ENCODE data around the gene UTF1. TPM values are rescaled to one million over a fixed set of nuclear protein-coding genes. Genes with fewer than 3 reads are reported as not detected.

UTF1 gene
- total RNA-seq, 1 donor from 2014 or later, result not detected

DNA sequence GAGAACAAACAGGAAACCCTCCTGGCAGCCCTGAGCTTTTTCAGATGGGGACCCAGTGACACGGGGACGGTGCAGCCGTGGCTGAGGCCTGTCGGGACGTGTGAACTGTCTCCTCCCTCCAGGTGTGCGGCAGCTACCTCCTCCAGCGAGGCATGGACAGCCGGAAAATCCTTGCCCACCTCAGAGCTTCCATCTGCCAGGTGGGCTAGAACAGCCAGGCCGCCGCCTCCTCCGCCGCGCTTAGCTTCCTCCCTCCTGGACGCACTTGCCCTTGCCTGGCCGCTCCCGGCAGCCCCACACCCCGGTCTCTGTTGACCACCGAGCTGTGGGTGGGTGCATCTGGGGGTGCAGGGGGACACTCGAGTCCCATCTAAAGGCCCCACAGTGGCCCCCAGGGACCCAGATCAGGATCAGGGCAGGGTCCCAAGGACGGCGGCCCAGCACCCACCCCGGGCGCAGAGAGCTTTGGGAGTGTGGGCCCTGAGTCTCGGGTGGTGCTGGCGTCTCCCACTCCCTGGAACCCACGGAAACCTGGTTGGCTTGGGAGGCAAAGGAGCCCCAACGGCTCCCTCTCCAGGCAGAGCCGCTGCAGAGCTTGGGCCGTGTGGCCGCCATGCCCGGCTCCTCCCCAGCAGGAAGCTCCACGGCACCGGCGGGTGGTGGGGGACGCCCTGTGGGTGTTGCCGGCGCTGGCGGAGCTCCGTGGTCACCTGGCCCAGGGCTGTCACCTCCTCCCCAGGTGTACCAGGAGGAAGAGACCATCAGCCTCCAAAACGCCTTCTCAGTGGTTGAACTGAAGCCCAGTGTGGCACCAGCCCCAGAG is 32.9 kb upstream of the UTF1 start:
- no peak for DNase-seq

DNA sequence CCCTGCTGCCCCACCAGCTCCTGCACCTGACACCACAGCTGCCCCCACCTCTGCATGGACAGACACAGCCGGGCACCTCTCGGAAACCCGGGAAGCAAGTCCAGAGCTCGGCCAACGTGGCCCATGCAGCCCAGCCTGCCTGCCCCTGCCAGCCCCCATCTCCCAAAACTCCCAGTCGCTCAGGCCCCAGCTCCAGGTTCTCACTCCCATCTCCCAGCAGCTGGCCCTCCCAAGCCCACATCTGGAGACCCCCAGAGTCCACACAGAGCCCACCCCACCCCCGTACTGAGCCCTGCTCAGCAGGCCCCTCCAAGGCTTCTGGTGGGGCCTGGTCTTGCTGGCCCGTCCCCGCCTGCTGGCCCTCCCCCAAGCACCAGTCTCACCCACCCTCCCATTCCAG is 32.2 kb upstream of the UTF1 start:
- DNase-seq, result no peak

DNA sequence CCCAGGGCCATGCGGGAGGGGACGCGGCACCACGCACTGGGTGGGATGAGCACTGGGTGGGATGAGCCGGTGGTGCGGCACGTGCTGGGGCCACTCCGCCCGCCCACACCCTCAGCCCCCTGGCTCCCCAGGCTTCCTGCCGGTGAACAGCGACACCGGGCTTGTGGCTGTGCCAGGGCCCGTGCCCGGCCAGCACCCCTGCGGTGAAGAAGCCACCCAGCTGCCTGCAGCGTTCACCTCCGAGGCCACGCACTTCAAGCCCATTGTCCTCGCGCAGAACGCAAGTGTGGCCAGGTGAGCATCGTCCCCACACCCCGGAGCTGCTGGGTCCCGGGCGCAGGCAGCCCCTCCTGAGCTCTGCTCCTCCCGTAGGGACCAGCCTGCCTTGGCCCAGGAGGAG is 31.8 kb upstream of the UTF1 start:
- DNase-seq, result no peak

DNA sequence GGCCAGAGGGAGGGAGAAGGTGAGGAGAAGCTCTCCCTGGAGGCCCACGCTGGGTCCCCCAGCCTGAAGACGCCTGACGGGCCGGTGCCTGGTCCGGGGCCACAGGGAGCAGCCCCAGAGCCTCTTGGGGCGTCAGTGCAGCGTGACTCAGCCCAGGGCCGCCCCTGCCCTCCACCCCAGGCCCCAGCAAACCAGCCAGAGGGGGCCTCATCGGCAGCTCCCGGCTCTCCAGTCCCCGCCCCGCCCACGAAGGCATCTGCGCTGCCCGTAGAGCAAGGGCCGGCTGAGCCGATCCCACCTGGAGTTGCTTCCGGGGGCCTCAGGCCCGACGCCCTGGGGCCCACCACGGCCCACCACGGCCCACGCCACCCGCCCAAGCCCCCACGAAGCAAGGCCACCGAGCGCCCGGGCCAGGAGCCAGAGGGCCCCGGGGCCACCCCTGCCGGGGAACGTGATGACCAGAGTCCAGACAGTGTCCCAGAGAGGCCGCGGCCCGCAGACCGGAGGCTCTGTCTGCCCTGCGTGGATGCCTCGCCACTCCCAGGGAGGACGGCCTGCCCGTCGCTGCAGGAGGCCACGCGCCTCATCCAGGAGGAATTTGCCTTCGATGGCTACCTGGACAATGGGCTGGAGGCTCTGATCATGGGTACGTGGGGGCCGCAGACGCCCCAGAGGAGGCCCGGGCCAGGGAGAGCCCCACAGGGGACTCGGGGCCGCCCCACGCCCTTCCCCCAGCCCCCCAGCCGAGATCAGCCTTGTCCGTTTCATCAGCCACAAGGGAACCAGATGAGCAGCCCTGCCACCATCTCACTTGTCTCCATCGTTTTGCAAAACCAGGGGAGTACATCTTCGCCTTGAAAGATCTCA is 31.2 kb upstream of the UTF1 start:
- no peak for DNase-seq

DNA sequence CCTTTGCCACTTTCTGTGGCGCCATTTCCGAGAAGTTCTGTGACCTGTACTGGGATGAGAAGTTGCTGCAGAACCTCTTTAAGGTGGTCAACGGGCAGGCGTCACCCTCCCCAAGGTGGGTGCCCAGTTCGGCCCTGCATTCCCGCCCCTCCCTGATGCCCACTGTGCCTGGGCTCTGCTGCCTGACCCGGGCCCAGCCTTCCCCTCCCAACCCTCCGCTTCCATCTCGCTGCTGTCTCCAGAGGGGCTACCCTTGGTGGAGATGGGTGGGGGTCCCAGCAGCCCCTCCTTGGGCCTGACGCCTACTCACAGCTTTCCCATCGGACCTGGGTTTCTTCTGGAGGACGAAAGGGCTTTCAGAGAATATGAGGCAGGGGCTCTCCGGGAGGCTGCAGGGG is 30.5 kb upstream of the UTF1 start:
- DNase-seq, result no peak

- DNase-seq, result no peak
Observed at GRCh38 chr10:133199992-133200611, 29.9 kb upstream of the UTF1 start.

DNA sequence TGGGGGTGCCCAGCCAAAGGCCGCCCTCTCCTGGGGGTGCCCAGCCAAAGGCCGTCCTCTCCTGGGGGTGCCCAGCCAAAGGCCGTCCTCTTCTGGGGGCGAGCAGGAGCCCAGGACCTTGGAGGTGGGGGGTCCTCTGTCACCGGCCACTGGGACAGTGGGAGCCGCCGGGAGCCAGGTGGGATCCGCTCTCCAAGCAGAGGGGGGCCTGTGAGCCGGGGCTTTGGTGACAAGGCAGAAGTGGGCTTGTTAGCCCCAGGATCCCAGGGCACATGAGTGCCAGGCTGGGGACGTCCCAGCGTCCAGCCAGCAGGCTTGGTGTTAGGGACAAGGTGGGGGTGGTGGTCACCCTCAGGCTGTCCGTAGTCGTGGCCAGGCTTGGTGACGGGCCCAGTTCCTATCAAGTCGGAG is 29.4 kb upstream of the UTF1 start:
- DNase-seq, result no peak

GRCh38 chr10:133201151-133201947 is 28.7 kb upstream of the UTF1 start:
- no peak for DNase-seq

- no peak for DNase-seq
Observed at GRCh38 chr10:133201948-133202725, 27.9 kb upstream of the UTF1 start.

GRCh38 chr10:133202778-133203651 is 27.0 kb upstream of the UTF1 start:
- DNase-seq, result no peak

GRCh38 chr10:133203652-133204195 is 26.3 kb upstream of the UTF1 start:
- DNase-seq, result no peak

- DNase-seq, result no peak
Observed at GRCh38 chr10:133204226-133205015, 25.6 kb upstream of the UTF1 start.

- no peak for DNase-seq
Observed at GRCh38 chr10:133205146-133205545, 24.9 kb upstream of the UTF1 start.

- DNase-seq, result no peak
Observed at GRCh38 chr10:133206356-133207040, 23.5 kb upstream of the UTF1 start.

- no peak for DNase-seq
Observed at GRCh38 chr10:133207041-133207600, 22.9 kb upstream of the UTF1 start.

GRCh38 chr10:133207627-133208026 is 22.4 kb upstream of the UTF1 start:
- no peak for DNase-seq

DNA sequence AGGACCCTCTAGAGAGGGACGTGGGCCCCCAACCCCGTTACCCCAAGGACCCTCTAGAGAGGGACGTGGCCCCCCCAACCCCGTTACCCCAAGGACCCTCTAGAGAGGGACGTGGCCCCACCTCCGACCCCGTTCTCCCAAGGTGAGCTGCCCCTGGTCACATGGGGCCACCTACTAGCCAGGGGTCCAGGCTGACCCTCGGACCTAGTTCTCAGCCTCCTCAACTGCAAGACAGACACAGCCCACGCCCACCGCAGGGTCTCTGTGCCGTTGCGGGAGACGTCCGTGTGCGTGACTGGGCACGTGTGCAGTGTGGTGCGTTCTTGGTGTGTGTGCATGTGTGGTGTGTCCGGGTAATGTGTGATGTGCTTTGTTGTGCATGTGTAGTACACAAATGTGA is 21.6 kb upstream of the UTF1 start:
- DNase-seq, result no peak

GRCh38 chr10:133209117-133209516 is 20.9 kb upstream of the UTF1 start:
- DNase-seq, result no peak

All from skin of body (tissue), 2 donors.